Measurements from ENCODE around the gene CIAO3. TPM values are rescaled to one million over a fixed set of nuclear protein-coding genes. Genes with fewer than 3 reads are reported as not detected.

CIAO3 gene
- total RNA-seq, 1 experiment from 2014 or later = 21.9 TPM

DNA sequence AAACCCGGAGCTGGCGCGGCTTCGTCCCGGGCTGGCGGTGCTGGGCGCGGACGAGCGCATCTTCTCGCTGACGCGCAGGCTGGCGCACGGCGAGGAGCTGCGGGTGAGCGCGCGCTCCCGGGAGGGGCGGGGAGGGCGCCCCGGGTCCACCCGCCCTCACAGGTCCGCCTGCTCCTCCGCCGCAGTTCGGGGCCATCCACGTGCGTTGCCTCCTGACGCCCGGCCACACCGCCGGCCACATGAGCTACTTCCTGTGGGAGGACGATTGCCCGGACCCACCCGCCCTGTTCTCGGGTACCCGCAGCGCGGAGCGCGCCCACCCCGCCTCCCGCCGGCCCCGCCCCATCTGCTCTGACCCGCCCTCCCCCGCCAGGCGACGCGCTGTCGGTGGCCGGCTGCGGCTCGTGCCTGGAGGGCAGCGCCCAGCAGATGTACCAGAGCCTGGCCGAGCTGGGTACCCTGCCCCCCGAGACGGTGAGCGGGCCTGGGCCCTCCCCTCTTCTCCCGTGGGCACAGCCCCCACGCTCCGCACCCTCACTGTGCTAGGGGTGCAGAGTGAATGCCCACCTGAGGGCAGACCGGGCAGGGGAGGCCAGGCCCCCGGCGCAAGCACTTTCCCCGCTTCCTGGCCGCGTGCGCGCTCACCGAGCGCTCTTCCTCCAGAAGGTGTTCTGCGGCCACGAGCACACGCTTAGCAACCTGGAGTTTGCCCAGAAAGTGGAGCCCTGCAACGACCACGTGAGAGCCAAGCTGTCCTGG lies 12.5 kb downstream of the CIAO3 start:
- Histone ChIP-seq H3K14ac (ENCODE audit: insufficient read depth, low read length) (no peak overlapping the region), H2BK15ac (ENCODE audit: low read depth, low read length) (no peak overlapping the region), H3K4me2 (ENCODE audit: insufficient read depth, insufficient read length, low read length) (peak overlapping the region; percentile 87), H4K5ac (ENCODE audit: insufficient read length, low read depth, low read length) (no peak overlapping the region), H3T11ph (ENCODE audit: low read length) (no peak overlapping the region), H4K8ac (replicated peaks; ENCODE audit: insufficient read length, low read depth, low read length) (no peak overlapping the region), H3K27me3 (ENCODE audit: insufficient read depth, low read length) (no peaks in the 10 kb centered on the region), H3K27ac (ENCODE audit: insufficient read length, low read depth, low read length) (no peak overlapping the region), H2BK20ac (ENCODE audit: low read depth, low read length, poor library complexity, severe bottlenecking) (no peak overlapping the region), H2BK5ac (ENCODE audit: insufficient read length, low read length) (no peak overlapping the region), H3K9ac (ENCODE audit: extremely low read depth, insufficient read length, low read length) (peak overlapping the region; percentile 40), H2AK5ac (ENCODE audit: insufficient read length, low read length) (no peak overlapping the region), H3K23ac (ENCODE audit: insufficient read length, low read depth, low read length) (no peak overlapping the region), H2AFZ (ENCODE audit: low read length) (no peak overlapping the region), H3K4me1 (ENCODE audit: insufficient read depth, low read length) (no peaks in the 10 kb centered on the region), H4K20me1 (ENCODE audit: control insufficient read depth, insufficient read depth, insufficient read length) (no peaks in the 10 kb centered on the region), H3K79me1 (ENCODE audit: insufficient read depth, low read depth, low read length, poor library complexity, severe bottlenecking) (no peaks in the 10 kb centered on the region), H3K23me2 (ENCODE audit: insufficient read length, low read depth, low read length, poor library complexity, severe bottlenecking) (peaks cover 11% of the 10 kb centered on the region), H3K9me3 (ENCODE audit: control insufficient read depth, low read depth, low read length) (no peaks in the 10 kb centered on the region), H3K18ac (ENCODE audit: insufficient read length, low read depth, low read length) (no peak overlapping the region), H3K79me2 (ENCODE audit: insufficient read depth, low read length) (no peaks in the 10 kb centered on the region), H3K56ac (ENCODE audit: insufficient read length, low read depth, low read length) (no peak overlapping the region), H2BK12ac (ENCODE audit: insufficient read length, low read depth, low read length) (no peak overlapping the region), H3K4ac (ENCODE audit: low read depth, low read length) (no peak overlapping the region), H4K91ac (ENCODE audit: insufficient read length, low read depth, low read length) (no peak overlapping the region), H2BK120ac (ENCODE audit: low read depth, low read length, poor library complexity, severe bottlenecking) (no peak overlapping the region)
- DNase-seq = peak; percentile 87
- H3K27me3 Mint-ChIP-seq (ENCODE audit: low read depth) = peaks cover 12% of the 10 kb centered on the region
- no peak overlapping the region for H3K27ac Mint-ChIP-seq
- peaks cover 0 to 8% (median 0%) of the 10 kb centered on the region in 3 experiments; a peak in 2 of 7 replicates for H3K36me3 Mint-ChIP-seq (ENCODE audit: insufficient read depth in 1 of 3, low read depth in 3 of 3)
- peak overlapping the region; percentile 61 to 79 for H3K4me3 Mint-ChIP-seq
- TF ChIP-seq, protein P1, sequence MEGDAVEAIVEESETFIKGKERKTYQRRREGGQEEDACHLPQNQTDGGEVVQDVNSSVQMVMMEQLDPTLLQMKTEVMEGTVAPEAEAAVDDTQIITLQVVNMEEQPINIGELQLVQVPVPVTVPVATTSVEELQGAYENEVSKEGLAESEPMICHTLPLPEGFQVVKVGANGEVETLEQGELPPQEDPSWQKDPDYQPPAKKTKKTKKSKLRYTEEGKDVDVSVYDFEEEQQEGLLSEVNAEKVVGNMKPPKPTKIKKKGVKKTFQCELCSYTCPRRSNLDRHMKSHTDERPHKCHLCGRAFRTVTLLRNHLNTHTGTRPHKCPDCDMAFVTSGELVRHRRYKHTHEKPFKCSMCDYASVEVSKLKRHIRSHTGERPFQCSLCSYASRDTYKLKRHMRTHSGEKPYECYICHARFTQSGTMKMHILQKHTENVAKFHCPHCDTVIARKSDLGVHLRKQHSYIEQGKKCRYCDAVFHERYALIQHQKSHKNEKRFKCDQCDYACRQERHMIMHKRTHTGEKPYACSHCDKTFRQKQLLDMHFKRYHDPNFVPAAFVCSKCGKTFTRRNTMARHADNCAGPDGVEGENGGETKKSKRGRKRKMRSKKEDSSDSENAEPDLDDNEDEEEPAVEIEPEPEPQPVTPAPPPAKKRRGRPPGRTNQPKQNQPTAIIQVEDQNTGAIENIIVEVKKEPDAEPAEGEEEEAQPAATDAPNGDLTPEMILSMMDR (conservative IDR thresholded peaks at IDR 0.05) = no peak
- H3K4me1 Mint-ChIP-seq = no peaks in the 10 kb centered on the region
- no peaks in the 10 kb centered on the region for H3K9me3 Mint-ChIP-seq
- WGBS (ENCODE audit: extremely low coverage, insufficient read length, low lambda C conversion rate) = no CpG with 5 or more reads among the region's 80 CpGs

Data from H9 (cell line).